VCaP (cell line): ENCODE measurements around the gene TMEM212.
"Not testable (repeated sequence)": the region's sequence is repeated elsewhere in the genome, so short reads cannot be mapped to it uniquely, and the experiment has no call there.

Experiments used
- H3K27ac ChIP-seq: fragments of 450-650 bp; 2 replicates; pipeline ENCODE4 v1.5.1; 2017
- TF ChIP-seq, protein P1 (sequence below): fragments of 450-650 bp; conservative IDR thresholded peaks from 2 replicates; pipeline ENCODE4 v1.5.1; 2017; ENCODE audit warnings: mild to moderate bottlenecking, moderate library complexity

The TMEM212 gene

DNA sequence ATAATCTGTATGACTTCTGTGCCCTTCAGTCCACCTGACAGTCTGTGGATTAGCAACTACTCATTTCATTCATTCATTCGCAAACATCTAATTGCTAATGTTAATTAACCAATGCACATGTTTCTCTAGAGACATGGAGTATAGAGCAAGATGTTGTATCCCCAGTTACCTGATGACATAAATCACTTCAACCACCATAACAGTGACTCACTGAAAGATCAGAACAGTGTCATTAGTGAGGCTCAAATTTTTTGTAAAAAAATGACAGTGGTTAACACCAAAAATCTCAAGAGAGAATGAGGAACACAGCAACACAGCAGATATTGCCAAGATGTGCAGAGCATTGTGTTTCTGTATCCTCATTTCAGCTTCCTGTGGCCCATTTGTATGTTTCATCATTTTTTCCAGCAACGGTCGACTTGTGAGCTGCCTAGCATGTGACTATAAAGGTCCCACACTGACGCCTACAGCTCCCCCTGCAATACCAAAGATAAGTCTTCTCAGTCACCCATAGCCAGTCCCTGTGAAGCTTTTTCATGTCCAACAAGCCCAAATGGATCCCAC, 29.2 kb upstream of the TMEM212 start:
- no peak overlapping the region for H3K27ac ChIP-seq
- TF ChIP-seq, protein P1, sequence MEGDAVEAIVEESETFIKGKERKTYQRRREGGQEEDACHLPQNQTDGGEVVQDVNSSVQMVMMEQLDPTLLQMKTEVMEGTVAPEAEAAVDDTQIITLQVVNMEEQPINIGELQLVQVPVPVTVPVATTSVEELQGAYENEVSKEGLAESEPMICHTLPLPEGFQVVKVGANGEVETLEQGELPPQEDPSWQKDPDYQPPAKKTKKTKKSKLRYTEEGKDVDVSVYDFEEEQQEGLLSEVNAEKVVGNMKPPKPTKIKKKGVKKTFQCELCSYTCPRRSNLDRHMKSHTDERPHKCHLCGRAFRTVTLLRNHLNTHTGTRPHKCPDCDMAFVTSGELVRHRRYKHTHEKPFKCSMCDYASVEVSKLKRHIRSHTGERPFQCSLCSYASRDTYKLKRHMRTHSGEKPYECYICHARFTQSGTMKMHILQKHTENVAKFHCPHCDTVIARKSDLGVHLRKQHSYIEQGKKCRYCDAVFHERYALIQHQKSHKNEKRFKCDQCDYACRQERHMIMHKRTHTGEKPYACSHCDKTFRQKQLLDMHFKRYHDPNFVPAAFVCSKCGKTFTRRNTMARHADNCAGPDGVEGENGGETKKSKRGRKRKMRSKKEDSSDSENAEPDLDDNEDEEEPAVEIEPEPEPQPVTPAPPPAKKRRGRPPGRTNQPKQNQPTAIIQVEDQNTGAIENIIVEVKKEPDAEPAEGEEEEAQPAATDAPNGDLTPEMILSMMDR: no peak

DNA sequence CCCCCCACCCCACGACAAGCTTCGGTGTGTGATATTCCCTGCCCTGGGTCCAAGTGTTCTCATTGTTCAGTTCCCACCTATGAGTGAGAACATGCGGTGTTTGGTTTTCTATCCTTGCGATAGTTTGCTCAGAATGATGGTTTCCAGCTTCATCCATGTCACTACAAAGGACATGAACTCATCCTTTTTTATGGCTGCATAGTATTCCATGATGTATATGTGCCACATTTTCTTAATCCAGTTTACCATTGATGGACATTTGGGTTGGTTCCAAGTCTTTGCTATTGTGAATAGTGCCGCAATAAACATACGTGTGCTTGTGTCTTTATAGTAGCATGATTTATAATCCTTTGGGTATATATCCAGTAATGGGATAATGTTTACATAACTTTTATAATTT, 28.5 kb upstream of the TMEM212 start:
- not testable (repeated sequence) for H3K27ac ChIP-seq

DNA sequence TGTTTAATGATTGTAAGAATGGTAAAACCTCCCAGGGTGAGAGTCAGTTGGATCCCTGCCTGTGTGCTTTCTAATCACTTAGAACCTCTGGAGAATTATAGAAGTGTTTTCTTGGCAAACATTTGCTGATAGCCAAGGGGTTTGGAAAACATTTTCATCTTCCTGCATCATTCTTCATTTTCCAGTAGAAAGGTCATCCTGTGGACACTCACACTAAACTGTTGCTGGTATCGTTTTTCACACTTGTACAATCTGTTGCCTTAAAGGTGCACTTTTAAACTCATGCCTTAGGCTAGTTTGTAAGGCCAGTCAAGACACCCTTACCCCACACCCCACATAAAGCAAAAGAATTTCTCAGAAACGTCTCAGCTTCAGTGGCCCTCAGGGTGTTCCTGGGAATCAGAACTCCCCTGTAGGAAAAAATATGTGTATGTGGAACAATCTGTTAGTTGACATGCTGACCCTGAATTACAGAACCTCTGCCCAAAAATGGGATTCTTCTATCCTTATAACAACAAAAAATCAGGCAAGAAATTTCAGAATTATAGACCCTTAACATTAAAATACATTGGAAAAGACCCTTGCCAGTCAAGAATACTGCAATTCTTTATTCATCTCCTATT, 27.1 kb upstream of the TMEM212 start:
- TF ChIP-seq, protein P1: no peak
- no peak overlapping the region for H3K27ac ChIP-seq

DNA sequence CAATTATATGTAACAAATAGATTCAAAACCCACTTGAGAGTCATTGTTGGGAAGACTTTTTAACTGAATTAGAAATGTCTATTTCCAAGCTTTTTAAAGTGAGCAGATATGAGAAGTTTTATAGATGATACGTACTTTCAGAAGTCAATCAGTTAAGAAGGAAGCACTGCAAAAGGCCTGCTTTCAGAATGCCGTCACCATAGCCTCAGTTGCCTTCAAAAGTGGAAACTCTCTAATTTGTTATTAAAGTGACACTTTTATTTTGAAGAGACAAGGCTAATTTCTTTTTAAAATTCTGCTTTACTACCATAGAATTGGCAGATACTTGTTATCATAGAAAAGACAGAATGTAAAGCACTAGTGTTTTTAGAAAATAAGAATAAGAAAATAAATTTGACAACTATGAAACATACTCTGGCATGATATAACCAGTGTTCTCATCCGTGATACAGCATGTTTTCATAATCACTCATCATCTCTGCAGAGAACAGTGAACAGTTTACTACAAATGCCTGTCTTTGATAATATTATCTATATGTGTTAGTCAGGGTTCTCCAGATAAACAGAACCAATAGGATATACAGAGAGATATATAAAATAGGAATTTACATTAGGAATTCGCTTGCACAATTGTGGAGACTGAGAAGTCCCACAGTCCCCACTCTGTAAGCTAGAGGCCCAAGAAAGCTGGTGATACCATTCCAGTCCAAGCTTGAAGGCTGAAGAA, 25.9 kb upstream of the TMEM212 start:
- H3K27ac ChIP-seq: no peak overlapping the region
- TF ChIP-seq, protein P1: no peak

DNA sequence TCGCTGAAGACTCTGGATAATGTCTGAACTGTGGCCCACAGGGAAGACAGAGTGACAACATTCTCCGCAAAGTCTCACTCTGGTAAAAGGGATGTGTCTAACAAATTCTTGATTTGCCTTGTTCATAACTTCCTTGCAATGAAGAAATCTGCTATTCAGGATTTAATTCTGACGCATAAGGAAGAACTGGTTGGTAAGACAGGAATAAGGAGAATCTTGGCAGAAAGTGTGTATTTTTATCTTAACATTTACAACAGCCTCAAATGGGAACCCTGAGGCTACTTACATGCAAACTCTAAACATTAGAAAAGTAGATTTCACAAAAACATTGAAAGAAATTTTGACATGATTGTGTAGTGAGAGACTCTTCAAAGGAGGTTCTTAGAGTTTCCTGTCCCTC, 22.1 kb upstream of the TMEM212 start:
- no peak overlapping the region for H3K27ac ChIP-seq
- TF ChIP-seq, protein P1: no peak

DNA sequence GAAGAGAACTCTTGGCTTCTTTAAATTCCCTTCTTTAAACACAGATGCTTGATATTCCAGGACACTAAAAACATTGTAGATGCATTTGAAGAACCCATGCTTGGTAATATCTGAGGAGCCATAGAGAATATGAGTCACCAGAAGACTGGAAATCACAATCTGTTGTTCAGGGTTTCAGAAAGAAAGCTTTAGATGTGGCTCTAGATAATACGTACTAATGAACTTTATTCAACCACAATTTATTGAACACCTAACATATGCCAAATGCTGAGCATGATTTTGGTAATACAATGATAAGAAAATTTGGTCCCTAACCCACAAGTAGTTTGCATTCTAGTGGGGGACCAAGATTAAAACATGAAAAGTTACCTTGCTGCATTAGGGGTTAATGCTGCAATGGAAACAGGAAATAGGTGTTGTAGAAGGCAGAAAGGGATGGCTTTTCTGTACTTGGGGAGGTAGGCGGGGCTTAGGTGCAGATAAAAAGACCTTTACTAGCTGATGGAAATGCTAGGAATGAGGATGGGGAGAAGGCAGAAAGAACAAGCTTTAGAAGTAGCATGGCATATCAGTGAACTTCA, 21.3 kb upstream of the TMEM212 start:
- H3K27ac ChIP-seq: no peak overlapping the region
- TF ChIP-seq, protein P1: no peak

DNA sequence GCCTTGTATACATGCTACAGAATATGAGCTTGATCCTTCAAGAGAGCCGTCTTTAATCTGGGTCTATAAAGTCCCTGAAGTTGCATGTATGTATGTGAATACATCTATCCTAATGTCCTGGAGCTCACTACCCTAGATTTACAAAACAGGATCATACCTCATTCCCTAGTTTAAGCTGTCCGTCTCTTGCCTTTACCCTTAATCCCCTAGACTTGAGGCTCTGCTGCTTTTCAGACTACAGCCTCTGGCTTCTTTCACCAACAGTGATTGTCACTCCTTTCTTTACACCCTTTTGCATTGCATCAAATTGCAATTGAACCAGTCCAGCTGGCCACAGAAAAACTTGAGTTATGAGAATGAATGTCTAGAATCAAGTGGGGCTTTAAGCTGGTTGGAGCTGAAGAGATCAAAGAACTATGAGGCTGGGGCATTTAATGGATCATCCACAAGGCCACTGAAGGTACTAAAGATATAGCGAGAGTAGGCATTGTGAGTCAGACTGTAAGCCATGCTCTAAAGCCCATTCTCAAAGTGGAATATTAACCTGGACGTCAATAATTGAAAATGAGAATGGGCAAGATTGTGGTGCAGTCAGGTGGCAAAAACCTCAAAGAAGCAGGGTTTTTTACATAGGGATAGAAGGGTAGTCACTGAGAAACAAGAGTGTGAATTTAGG, 20.6 kb upstream of the TMEM212 start:
- TF ChIP-seq, protein P1: no peak
- H3K27ac ChIP-seq: no peak overlapping the region
